AG04450 (cell line): ENCODE measurements around the gene ISCA2. TPM values are rescaled to one million over a fixed set of nuclear protein-coding genes. Genes with fewer than 3 reads are reported as not detected.

Experiments
- CTCF ChIA-PET: fragments of 300-600, 350-600 bp; formaldehyde crosslinking; extraction: SDS; loops from one replicate; lab custom pipeline; 2022; ENCODE audit warnings: antibody characterized with exemption, inconsistent platforms; lab: Charles Lee
- POLR2A ChIA-PET: fragments of 350-600 bp; formaldehyde crosslinking; extraction: SDS; loops from one replicate; lab custom pipeline; 2021; ENCODE audit warnings: antibody characterized with exemption, inconsistent platforms; lab: Yijun Ruan, JAX
- DNase-seq: peaks from one replicate; pipeline ENCODE4 v3.0.0-alpha.2; 2011; ENCODE audit warnings: low read depth, low spot score
- H3K27ac ChIP-seq: one replicate; pipeline ENCODE4 v1.5.1; 2012; ENCODE audit warnings: low read depth, low read length, control low read depth
- H3K27me3 ChIP-seq: one replicate; pipeline ENCODE4 v1.6.0; 2012; ENCODE audit warnings: low read length; ENCODE audit not compliant: control insufficient read depth, insufficient read depth
- H3K4me3 ChIP-seq: 2 replicates; pipeline ENCODE4 v1.5.1; 2011; ENCODE audit warnings: mild to moderate bottlenecking, low read depth, low read length, control low read depth
- H3K9me3 ChIP-seq: 2 replicates; pipeline ENCODE4 v1.5.1; 2012; ENCODE audit warnings: low read length; ENCODE audit not compliant: control insufficient read depth, insufficient read depth
- CTCF ChIP-seq: IDR thresholded peaks from 2 replicates; pipeline ENCODE4 v1.5.1; 2011; ENCODE audit warnings: low read depth, low read length, control low read depth, inconsistent platforms
- polyA plus RNA-seq: library from polyadenylated mRNA; depleted of rRNA; stranded (reverse); fragments of >200 nt; gene quantifications from 2 replicates; pipeline ENCODE4 v1.2.3, GENCODE V29; 2011

ISCA2 gene
- polyA plus RNA-seq, 1 experiment, result 45.6 TPM

GRCh38 chr14:74475678-74476077, 17.9 kb upstream of the ISCA2 start:
- no peaks in the 10 kb centered on the region for H3K9me3 ChIP-seq
- DNase-seq, result no peak
- ChIA-PET CTCF (interaction anchor here (0.9 to 1.9 kb wide), 3 partner anchors 16 to 115 kb away, joined by 3 to 5 read pairs (median 3); no protein-coding TSS in a partner anchor), POLR2A (no interaction called here)
- H3K4me3 ChIP-seq, result no peak overlapping the region
- TF ChIP-seq CTCF, result no peak
- no peaks in the 10 kb centered on the region for H3K27me3 ChIP-seq
- no peak overlapping the region for H3K27ac ChIP-seq

GRCh38 chr14:74476107-74476506, 17.5 kb upstream of the ISCA2 start:
- Histone ChIP-seq H3K27ac (peak overlapping the region; percentile 21), H3K27me3 (no peaks in the 10 kb centered on the region), H3K9me3 (no peaks in the 10 kb centered on the region), H3K4me3 (no peak overlapping the region)
- TF ChIP-seq CTCF, result no peak
- no peak for DNase-seq
- CTCF ChIA-PET, result interaction anchor here (0.9 to 4.7 kb wide), 3 partner anchors 16 to 115 kb away, joined by 3 to 42 read pairs (median 5); no protein-coding TSS in a partner anchor
- POLR2A ChIA-PET, result no interaction called here

- TF ChIP-seq CTCF, result no peak
- ChIA-PET CTCF (interaction anchor here (1.9 to 4.7 kb wide), 3 partner anchors 113 to 118 kb away, joined by 5 to 42 read pairs (median 5); no protein-coding TSS in a partner anchor), POLR2A (no interaction called here)
- no peaks in the 10 kb centered on the region for H3K9me3 ChIP-seq
- H3K27ac ChIP-seq, result no peak overlapping the region
- no peak for DNase-seq
- H3K27me3 ChIP-seq, result no peaks in the 10 kb centered on the region
- H3K4me3 ChIP-seq, result no peak overlapping the region
These were observed 17.0 kb upstream of the ISCA2 start for GRCh38 chr14:74476607-74477006.

GRCh38 chr14:74478996-74479635, 14.4 kb upstream of the ISCA2 start:
- ChIA-PET POLR2A (no interaction called here), CTCF (interaction anchor here (0.7 to 4.7 kb wide), 12 partner anchors 8 to 154 kb away, joined by 3 to 42 read pairs (median 4); partner anchors contain the start of genes ISCA2, NPC2 and SYNDIG1L)
- H3K4me3 ChIP-seq, result no peak overlapping the region
- H3K9me3 ChIP-seq, result no peaks in the 10 kb centered on the region
- H3K27me3 ChIP-seq, result no peaks in the 10 kb centered on the region
- no peak overlapping the region for H3K27ac ChIP-seq
- peak; percentile 95 for TF ChIP-seq CTCF
- DNase-seq, result no peak

GRCh38 chr14:74480046-74480445, 13.5 kb upstream of the ISCA2 start:
- no peak for DNase-seq
- Histone ChIP-seq H3K27me3 (no peaks in the 10 kb centered on the region), H3K4me3 (no peak overlapping the region), H3K27ac (no peak overlapping the region), H3K9me3 (no peaks in the 10 kb centered on the region)
- CTCF ChIA-PET, result interaction anchor here (0.6 to 4.7 kb wide), 8 partner anchors 7 to 179 kb away, joined by 3 to 42 read pairs (median 4); no protein-coding TSS in a partner anchor
- POLR2A ChIA-PET, result no interaction called here
- TF ChIP-seq CTCF, result no peak
